SH-SY5Y (cell line): Measurements from ENCODE around the gene SLC30A10.

ENCODE experiments used
- GATA2 ChIP-seq: IDR thresholded peaks from 2 replicates; pipeline ENCODE4 v1.6.1; 2011; ENCODE audit warnings: mild to moderate bottlenecking, low read depth, low read length
- GATA3 ChIP-seq: IDR thresholded peaks from 2 replicates; pipeline ENCODE4 v1.6.1; 2011; ENCODE audit warnings: low read depth, mild to moderate bottlenecking, low read length, moderate library complexity

DNA sequence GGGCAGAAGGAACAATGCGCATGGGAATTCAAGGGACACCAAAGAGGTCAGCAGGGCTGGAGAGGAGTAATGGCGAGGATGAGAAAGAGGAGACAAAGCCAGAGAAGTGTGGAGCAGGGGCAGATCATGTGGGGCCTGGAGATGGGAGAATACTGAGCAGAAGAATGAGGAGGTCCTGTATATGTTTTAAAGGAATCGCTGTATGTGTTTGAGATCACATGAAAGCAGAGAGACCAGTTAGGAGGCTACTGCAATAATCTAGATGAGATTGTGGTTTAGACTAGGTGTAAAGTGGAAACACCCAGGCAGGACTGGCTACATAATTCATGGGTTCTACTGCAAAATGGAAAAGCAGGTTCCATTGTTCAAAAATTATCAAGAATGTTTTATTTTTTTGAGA lies 33.3 kb upstream of the SLC30A10 start:
- TF ChIP-seq GATA2 = no peak
- TF ChIP-seq GATA3 = no peak
